Hepatocyte (in vitro differentiated cells): ENCODE measurements around the gene LIMS2.

Experiments used
- CTCF ChIP-seq: fragments of 200-600 bp; sonication (generic); IDR thresholded peaks from 2 replicates; pipeline ENCODE4 v1.5.1; 2016; ENCODE audit warnings: antibody characterized with exemption, mild to moderate bottlenecking; ENCODE audit not compliant: poor library complexity
- EZH2 ChIP-seq: fragments of 200-600 bp; sonication (generic); IDR thresholded peaks from 2 replicates; pipeline ENCODE4 v1.6.1; 2016; ENCODE audit warnings: antibody characterized with exemption, mild to moderate bottlenecking, borderline replicate concordance
- EZH2phosphoT487 ChIP-seq: fragments of 200-600 bp; sonication (generic); IDR thresholded peaks from one replicate; pipeline ENCODE4 v1.6.1; 2018; ENCODE audit warnings: antibody characterized with exemption, mild to moderate bottlenecking, low read depth, moderate library complexity; ENCODE audit not compliant: unreplicated experiment, severe bottlenecking

GRCh38 chr2:127614731-127615130 is 60.6 kb downstream of the LIMS2 start:
- TF ChIP-seq CTCF, result no peak
- TF ChIP-seq EZH2phosphoT487, result no peak
- no peak for TF ChIP-seq EZH2
